ENCODE results near the gene OPRM1. TPM values are rescaled to one million over a fixed set of nuclear protein-coding genes. Genes with fewer than 3 reads are reported as not detected.
"Not testable (repeated sequence)": the region's sequence is repeated elsewhere in the genome, so short reads cannot be mapped to it uniquely, and the experiment has no call there.

OPRM1 gene
- total RNA-seq, 1 donor from 2014 or later, result not detected

DNA sequence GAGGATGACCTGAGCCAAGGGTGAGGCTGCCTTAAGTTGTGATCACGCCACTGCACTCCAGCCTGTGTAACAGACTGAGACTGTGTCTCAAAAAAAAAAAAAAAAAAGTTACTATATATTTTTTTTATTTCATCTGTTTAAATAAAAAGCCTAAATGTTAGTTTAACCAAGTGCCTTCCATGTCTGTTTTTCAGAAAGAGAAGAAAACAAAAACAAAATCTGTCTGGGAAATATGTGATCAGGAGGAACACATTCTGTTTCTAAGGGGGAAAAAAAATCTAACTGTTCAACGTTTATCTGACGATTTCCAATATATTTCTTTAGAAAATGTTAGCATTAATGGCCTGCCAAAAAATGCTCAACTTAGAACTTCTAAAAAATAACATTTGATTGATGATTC is 170.5 kb downstream of the OPRM1 start:
- no peak for ATAC-seq

GRCh38 chr6:154210678-154211077 is 171.6 kb downstream of the OPRM1 start:
- no peak for ATAC-seq

DNA sequence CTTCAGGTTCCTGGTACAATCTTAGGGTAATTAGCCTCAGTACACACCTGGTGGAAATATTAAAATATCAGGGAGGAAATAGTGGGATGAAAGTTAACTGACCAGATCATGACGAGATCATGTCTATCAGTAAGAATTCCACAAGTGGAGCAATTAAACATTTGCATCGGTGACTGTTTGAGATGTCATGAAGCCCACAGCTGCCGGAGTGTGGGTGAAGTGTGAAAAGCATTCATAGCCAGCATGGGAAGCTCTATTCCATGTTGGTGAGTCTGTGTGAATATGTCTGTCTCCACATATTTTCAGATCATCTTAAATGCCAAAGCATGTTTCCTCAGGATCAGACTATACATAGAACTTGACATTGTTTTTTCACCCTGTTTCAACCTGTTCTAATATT is 174.7 kb downstream of the OPRM1 start:
- no peak for ATAC-seq

DNA sequence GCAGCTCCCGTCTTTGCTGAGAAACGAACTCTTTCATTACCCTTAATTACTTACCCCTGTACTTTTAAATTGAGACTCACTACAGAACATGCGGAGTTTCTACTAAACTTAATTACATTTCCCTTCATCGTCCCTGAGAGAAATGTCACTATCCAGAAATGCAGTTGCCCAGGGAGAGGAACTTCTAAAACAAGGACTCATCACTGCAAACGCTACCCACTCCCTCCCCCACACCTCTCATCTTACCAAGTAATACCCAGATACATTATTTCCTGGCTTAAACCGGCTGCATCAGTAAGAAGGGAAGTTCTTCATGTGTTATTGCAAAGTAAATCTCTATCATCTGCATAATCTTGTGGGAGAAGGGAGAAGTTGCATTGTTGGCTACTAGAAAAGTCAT is 179.3 kb downstream of the OPRM1 start:
- ATAC-seq, result no peak

- ATAC-seq, result no peak
These were observed 179.7 kb downstream of the OPRM1 start for GRCh38 chr6:154218787-154219186.

GRCh38 chr6:154219250-154219649 is 180.2 kb downstream of the OPRM1 start:
- no peak for ATAC-seq

DNA sequence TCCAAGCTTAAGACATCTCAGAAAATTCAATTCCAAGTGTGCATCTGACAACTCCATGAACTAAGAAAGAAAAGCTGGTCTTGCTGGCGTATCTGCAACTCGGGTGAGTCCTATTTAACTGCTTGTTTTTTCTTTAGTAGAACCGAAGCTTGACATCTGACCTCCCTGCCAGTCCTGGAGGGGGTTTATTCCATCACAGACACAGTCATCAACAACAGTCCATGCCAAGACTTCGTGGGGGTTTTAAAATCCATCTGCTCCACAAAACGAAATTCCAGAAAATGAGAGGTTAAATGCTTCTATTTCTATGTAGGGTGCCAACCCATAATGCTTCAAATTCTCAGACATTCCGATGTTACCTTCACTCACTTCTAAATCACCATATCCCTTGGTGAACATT is 183.7 kb downstream of the OPRM1 start:
- no peak for ATAC-seq

GRCh38 chr6:154223296-154223695 is 184.3 kb downstream of the OPRM1 start:
- ATAC-seq, result no peak

- no peak for ATAC-seq
These were observed 187.4 kb downstream of the OPRM1 start for GRCh38 chr6:154226461-154226860.

DNA sequence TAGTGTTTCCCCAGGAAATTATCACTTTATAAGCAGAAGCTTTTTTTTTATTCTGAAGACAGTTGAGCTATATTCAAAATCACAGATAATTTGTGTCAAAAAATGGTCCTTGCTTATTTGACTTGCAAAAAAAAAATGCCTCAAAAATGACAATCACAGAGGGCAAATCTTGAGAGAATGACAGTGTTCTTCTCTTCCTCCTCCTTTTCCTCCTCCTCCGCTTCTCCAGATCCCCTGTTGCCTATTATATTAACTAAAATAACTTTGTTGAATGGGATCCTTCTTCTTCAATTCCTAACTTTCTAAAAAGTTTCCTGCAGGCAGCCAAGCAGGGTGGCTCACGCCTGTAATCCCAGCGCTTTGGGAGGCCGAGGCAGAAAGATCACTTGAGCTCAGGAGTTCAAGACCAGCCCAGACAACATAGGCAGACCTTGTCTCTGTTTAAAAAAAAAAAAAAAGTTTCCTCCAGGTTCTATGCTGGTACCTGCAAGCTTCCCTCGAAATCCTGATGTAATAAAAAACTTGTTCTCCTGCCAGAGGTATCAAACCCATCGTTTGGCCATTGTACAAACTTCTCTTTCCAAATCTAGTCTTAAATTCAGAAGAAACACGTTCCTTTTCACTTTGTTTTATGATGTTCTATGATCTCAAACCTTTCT is 189.0 kb downstream of the OPRM1 start:
- ATAC-seq, result no peak

DNA sequence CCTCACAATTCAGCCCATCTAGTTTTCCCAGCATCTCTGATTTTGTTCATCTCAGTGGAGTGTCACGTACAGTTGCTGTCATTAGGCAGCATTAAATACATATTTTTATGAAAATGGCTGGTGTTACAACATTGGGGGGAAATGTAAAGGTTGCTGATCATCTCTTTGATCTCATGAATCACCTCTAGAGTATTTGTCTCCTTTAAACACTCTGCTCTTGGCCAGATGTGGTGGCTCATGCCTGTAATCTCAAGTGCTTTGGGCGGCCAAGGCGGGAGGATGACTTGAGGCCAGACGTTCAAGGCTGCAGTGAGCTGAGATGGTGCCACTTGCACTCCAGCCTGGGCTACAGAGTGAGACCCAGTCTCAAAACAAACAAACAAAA is 189.5 kb downstream of the OPRM1 start:
- no peak for ATAC-seq

DNA sequence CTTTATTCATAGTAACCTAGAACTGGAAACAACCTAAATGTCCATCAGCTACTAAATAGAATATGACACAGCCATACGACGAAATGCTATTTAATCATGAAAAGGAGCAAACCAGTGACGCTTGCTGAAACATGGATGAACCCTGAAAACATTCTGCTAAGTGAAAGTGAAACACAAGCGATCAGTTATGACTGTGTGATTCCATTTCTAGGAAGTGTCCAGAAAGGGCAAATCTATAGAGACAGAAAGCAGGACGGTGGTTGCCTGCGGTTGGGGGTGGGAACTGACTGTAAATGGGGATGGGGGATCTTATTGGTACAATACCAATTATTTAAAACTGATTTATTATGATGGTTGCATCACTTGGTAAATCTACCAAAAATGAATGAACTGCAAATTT is 190.7 kb downstream of the OPRM1 start:
- no peak for ATAC-seq

DNA sequence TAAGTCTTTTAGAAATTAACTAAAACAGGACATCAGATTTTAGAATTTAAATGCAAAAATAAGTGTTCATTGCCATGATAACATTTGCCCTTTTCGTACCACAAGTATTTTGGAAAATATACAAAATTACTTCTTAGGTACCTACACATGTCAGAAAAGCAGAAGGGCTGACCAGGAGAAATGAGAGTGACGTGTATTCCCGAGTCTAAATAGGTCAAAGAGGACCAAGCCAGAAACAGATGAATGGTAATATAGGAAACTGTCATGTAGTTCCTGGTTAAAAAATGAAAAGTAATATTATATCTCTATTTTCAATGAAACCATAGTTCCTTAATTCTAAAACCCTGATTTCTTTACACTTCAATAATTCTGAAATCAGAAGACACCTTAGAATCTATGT is 191.4 kb downstream of the OPRM1 start:
- ATAC-seq, result no peak

DNA sequence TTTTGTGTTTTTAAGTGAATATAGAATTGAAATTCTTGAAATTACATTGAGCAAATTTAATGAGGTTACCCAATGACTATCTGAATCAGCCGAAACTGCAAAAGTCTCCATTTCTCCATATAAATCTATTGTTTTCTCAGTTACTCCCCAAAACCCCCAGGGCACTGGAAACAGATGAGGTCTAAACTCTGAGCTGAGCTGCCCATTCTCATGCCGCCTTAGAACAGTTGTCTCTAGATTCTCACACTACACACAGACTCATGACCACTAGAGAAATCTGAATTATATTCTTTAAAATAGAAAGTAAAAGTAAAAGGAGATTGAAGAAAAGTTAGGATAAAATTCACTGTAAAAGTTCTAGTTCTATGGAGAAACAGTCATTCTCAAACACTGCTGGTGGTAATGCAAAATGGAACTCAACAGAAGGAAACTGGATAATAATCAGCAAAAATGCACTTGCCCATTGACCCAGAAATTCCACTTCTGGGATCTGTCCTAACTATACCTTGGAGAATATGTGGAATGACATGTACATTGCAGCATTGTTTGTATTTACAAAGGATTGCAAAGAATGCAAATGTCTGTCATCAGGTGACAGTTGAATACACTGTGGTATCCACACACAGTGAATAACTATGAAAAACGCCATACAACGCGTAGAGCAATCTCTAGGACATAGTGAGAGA is 192.0 kb downstream of the OPRM1 start:
- no peak for ATAC-seq

GRCh38 chr6:154232013-154232910 is 193.2 kb downstream of the OPRM1 start:
- ATAC-seq, result peak; percentile 88

- ATAC-seq, result no peak
These were observed 194.3 kb downstream of the OPRM1 start for GRCh38 chr6:154233383-154233782.

- no peak for ATAC-seq
These were observed 195.2 kb downstream of the OPRM1 start for GRCh38 chr6:154234019-154234772.

- no peak for ATAC-seq
These were observed 197.7 kb downstream of the OPRM1 start for GRCh38 chr6:154236646-154237301.

GRCh38 chr6:154238831-154239230 is 199.8 kb downstream of the OPRM1 start:
- no peak for ATAC-seq

DNA sequence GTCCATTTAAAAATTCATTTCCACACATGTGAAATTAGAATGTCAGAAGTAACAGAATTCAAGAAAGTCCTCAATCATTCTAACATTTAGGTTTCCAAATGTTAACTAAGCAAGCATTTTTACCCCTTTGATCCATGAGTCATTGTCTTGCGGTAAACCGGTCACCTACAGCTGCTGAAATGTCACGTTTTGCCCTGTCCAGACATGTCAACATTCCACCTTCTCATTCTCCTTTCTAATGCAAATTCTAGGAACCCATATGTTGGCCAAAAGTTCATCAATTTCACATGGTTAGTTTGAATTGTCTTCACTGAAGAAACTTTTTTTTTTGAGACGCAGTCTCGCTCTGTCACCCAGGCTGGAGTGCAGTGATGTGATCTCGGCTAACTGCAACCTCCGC is 200.4 kb downstream of the OPRM1 start:
- peak; percentile 89 for ATAC-seq

DNA sequence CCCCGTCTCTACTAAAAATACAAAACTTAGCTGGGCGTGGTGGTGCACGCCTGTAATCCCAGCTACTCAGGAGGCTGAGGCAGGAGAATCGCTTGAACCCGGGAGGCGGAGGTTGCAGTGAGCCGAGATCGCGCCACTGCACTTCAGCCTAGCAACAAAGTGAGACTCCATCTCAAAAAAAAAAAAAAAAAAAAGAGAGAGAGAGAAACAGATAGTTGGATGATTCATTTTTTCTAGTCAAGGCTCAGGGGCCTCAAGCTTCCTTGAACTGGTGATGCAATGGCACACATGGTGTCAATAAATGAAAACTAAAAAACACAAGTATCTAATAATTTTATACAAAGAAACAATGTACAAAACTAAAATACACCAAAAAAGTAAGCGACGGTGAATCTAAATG is 202.0 kb downstream of the OPRM1 start:
- not testable (repeated sequence) for ATAC-seq

DNA sequence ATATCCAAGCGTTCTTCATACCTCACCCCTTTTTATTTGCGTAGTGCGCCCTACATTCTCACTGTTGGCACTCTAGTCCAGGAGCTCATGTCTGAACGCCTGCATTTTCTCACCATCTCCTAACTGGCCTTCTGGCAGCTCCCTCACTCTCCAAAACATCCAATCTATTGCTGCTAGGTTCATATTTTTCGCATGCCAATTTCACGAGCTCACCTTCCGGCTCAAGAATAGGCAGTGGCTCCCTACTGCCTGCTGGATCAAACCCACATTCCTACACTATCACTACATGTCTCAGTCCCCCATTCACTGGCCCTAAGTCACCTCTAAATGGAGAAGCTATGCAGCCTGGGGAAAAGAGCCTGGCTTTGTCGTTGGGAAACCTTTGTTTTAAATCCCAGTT is 202.5 kb downstream of the OPRM1 start:
- no peak for ATAC-seq

Measured in esophagus mucosa (tissue), 1 donor.